GM12892 (cell line): Measurements from ENCODE around the gene WSCD1.

Experiments
- POLR2A ChIP-seq: IDR thresholded peaks from 2 replicates; pipeline ENCODE4 v1.6.1; 2011; ENCODE audit warnings: low read depth, low read length, control low read depth
- POLR2AphosphoS5 ChIP-seq: IDR thresholded peaks from 2 replicates; pipeline ENCODE4 v1.6.1; 2011; ENCODE audit warnings: low read depth, low read length, control low read depth
- TAF1 ChIP-seq: IDR thresholded peaks from 2 replicates; pipeline ENCODE4 v1.6.1; 2011; ENCODE audit warnings: low read depth, mild to moderate bottlenecking, control low read depth, low read length, borderline replicate concordance

DNA sequence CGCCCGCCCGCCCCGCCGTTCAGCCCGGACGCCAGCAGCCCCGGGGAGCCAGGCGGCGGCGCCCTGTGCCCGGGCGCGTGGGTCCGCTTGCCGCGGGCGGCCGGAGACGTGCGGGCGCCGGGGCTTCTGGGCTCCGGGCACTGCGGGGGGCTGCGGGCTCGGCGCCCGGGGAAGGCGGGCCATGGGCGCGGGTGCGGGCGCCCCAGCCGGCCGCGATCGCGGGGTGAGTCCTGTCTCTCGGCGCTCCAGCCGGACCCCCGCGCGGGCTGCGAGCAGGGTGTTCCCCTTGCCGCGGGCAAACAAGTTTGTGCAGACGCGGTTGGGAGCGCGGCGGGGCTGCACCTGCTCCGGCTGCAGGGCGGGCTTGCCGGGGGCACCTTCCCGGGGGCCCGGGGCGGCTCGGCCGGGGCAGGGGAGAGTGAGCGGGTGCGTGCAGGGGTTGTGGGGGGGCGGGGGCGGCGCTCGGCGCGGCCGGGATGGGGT is 292 bp downstream of the WSCD1 start:
- TF ChIP-seq POLR2A (no peak), POLR2AphosphoS5 (no peak), TAF1 (no peak)
